ENCODE measurements around the gene VPS33A. TPM values are rescaled to one million over a fixed set of nuclear protein-coding genes. Genes with fewer than 3 reads are reported as not detected.

The VPS33A gene
- total and polyA plus RNA-seq, 2 donors (not counting 3 experiments of a cell fraction or from before 2014, with no cell fraction given), result 12.1 to 23.1 TPM

DNA sequence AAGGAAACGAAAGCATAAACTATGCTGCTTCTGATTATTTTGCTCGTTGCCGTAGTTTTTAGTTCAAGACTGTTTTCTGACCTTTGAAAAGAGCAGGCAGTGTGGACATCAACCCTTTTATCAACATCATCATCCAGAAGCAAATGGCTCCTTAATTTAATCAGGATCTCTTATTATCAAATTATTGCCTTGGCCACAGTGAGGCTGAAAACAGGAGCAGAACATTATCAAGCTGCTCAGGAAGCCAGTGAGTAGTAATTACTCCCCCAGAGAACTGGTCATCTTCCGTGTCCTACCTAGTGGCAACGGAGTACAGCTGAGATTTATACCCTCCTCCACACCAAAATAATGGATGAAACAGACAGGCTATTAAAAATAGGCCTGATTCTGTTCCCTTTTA lies 38.2 kb downstream of the VPS33A start:
- H3K9ac ChIP-seq (replicated peaks; ENCODE audit: extremely low read depth, insufficient read depth, low read length), result no peak overlapping the region
- dilution Hi-C loops (cut with MboI; ENCODE audit: extremely low pct_ligation_motif_present, low sequenced_read_pairs), result no loop called here
- POLR2A ChIA-PET, result no interaction called here

More for the DNA sequence above, 38.2 kb downstream of the VPS33A start:
- Histone ChIP-seq H3K27ac (ENCODE audit: insufficient read depth, low read depth, low read length) (no peak overlapping the region), H3K4me3 (replicated peaks in 1 of 3; ENCODE audit: insufficient read depth in 1 of 3, low read depth in 1 of 3, low read length in 3 of 3) (no peak overlapping the region), H4K20me1 (replicated peaks; ENCODE audit: control insufficient read depth, extremely low read depth, insufficient read depth, low read length) (no peaks in the 10 kb centered on the region), H3K36me3 (ENCODE audit: control insufficient read depth in 2 of 2, extremely low read depth in 1 of 2, insufficient read depth in 2 of 2, low read length in 2 of 2) (peaks cover 2 to 4% of the 10 kb centered on the region in 2 experiments), H3K27me3 (ENCODE audit: control insufficient read depth in 2 of 2, insufficient read depth in 2 of 2, low read length in 2 of 2) (no peaks in the 10 kb centered on the region), H2AFZ (ENCODE audit: low read depth, low read length) (no peak overlapping the region), H3K4me2 (ENCODE audit: insufficient read depth, low read length) (no peak overlapping the region), H3K79me2 (ENCODE audit: control insufficient read depth, insufficient read depth, low read length) (peaks cover 21% of the 10 kb centered on the region), H3K9me1 (replicated peaks; ENCODE audit: control insufficient read depth, extremely low read depth, insufficient read depth, low read length) (no peaks in the 10 kb centered on the region), H3K9me3 (replicated peaks; ENCODE audit: control insufficient read depth, insufficient read depth, low read length) (no peaks in the 10 kb centered on the region), H3K4me1 (ENCODE audit: control insufficient read depth, extremely low read depth, insufficient read depth, low read length) (peaks cover 10% of the 10 kb centered on the region)
- no peak for DNase-seq (ENCODE audit: low read depth, low spot score)
- intact Hi-C loops (cut with micrococcal nuclease), result loop anchor here (5.0 kb wide), 1 partner anchor 524 kb away; the partner anchor contains the start of gene DENR
- TF ChIP-seq POLR2AphosphoS5 (IDR thresholded peaks at IDR 0.05; ENCODE audit: insufficient read depth, low read depth, low read length) (no peak), POLR2A (IDR thresholded peaks at IDR 0.05; ENCODE audit: low read depth, low read length) (no peak), EZH2 (IDR thresholded peaks at IDR 0.05; ENCODE audit: borderline replicate concordance, low read depth, low read length, severe bottlenecking) (no peak), GATA2 (IDR thresholded peaks at IDR 0.05; ENCODE audit: insufficient read depth, insufficient read length, low read depth, low read length) (no peak), MYC (IDR thresholded peaks at IDR 0.05; ENCODE audit: low read depth, low read length) (no peak), FOS (IDR thresholded peaks at IDR 0.05; ENCODE audit: borderline replicate concordance, insufficient read depth, low read length) (no peak), MAX (IDR thresholded peaks at IDR 0.05; ENCODE audit: insufficient read depth, insufficient read length) (no peak), JUN (IDR thresholded peaks at IDR 0.05; ENCODE audit: borderline replicate concordance, insufficient read depth, insufficient read length, low read depth) (no peak), CTCF (IDR thresholded peaks at IDR 0.05; ENCODE audit: extremely low read depth in 1 of 2, insufficient read depth in 1 of 2, low read depth in 1 of 2, low read length in 2 of 2) (no peak)
- no TSS peak for BruUV-seq (replicated peaks)
- FAIRE-seq, result peak; percentile 40
- CTCF ChIA-PET, result interaction anchor here (1.5 to 1.7 kb wide), 2 partner anchors 12 to 97 kb away, joined by 3 to 5 read pairs; no protein-coding TSS in a partner anchor
